Measurements from ENCODE around the gene CIP2A. TPM values are rescaled to one million over a fixed set of nuclear protein-coding genes. Genes with fewer than 3 reads are reported as not detected.

The CIP2A gene
- total RNA-seq, 1 experiment from 2014 or later, result 26.9 TPM

DNA sequence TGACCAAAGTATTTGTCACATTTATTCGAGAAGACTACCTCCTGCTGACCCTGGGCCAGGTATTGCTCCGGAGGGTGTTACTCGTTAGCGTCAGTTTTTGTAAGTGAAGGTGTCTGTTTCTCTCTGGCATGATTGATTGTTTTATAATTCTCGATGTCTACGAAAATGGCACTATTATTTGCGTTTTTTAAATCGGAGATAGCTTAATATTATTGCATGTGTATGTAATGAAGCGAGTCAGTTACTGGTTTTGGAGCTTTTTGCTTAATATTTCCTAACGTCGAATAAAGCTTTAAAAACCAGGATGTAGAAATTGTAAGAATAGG, 723 bp upstream of the CIP2A start:
- Mint-ChIP-seq H3K27me3 (ENCODE audit: insufficient read depth, unreplicated experiment) (no peaks in the 10 kb centered on the region), H3K4me3 (ENCODE audit: unreplicated experiment) (peak overlapping the region; percentile 88), H3K4me1 (ENCODE audit: low read depth, unreplicated experiment) (peaks cover 8% of the 10 kb centered on the region), H3K27ac (ENCODE audit: unreplicated experiment) (peak overlapping the region; percentile 98), H3K9me3 (ENCODE audit: unreplicated experiment) (no peaks in the 10 kb centered on the region), H3K36me3 (ENCODE audit: insufficient read depth, unreplicated experiment) (peaks cover 11% of the 10 kb centered on the region)
- ChIA-PET CTCF (no interaction called here), POLR2A (interaction anchor here (1.2 to 1.7 kb wide), 4 partner anchors 13 to 37 kb away, joined by 3 to 12 read pairs (median 4); no protein-coding TSS in a partner anchor)
- Histone ChIP-seq H3K4me3 (ENCODE audit: low read depth, low read length) (peak overlapping the region; percentile 95), H3K4me1 (no peaks in the 10 kb centered on the region), H3K36me3 (ENCODE audit: control insufficient read depth, insufficient read depth, low read length) (no peaks in the 10 kb centered on the region), H3K27me3 (replicated peaks; ENCODE audit: control insufficient read depth, insufficient read depth, low read length) (no peaks in the 10 kb centered on the region), H3K9me3 (no peaks in the 10 kb centered on the region)
- TF ChIP-seq, protein P1, sequence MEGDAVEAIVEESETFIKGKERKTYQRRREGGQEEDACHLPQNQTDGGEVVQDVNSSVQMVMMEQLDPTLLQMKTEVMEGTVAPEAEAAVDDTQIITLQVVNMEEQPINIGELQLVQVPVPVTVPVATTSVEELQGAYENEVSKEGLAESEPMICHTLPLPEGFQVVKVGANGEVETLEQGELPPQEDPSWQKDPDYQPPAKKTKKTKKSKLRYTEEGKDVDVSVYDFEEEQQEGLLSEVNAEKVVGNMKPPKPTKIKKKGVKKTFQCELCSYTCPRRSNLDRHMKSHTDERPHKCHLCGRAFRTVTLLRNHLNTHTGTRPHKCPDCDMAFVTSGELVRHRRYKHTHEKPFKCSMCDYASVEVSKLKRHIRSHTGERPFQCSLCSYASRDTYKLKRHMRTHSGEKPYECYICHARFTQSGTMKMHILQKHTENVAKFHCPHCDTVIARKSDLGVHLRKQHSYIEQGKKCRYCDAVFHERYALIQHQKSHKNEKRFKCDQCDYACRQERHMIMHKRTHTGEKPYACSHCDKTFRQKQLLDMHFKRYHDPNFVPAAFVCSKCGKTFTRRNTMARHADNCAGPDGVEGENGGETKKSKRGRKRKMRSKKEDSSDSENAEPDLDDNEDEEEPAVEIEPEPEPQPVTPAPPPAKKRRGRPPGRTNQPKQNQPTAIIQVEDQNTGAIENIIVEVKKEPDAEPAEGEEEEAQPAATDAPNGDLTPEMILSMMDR (IDR thresholded peaks at IDR 0.05; ENCODE audit: insufficient read depth in 1 of 2, low read depth in 1 of 2, low read length in 1 of 2, severe bottlenecking in 1 of 2, unreplicated experiment in 1 of 2), result no peak
- DNase-seq, result no peak
- BruUV-seq (replicated peaks), result TSS peak; percentile 85
- intact Hi-C loops (cut with micrococcal nuclease; ENCODE audit: unreplicated experiment), result loop anchor here (1.0 kb wide), 1 partner anchor 35 kb away; no protein-coding TSS in a partner anchor

DNA sequence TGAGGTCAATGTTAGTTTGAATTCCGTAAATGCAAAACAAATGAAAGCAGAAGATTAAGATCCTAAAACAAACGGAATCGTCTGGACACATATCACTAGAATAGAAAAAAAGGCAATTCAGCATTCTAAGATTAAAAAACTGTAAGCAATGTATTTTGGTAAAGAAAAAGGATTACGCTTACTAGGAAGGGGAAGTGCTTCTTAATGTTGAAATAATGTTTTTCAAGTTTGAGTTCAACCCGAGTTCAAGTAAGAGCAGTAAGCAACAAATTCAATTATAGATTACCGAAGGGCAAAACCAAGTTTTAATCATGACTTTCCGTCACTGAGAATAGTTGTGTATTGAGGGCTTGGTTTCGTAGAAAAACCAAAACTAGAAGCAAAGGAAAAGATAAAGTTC, 637 bp downstream of the CIP2A start:
- Mint-ChIP-seq H3K27me3 (ENCODE audit: insufficient read depth, unreplicated experiment) (no peaks in the 10 kb centered on the region), H3K9me3 (ENCODE audit: unreplicated experiment) (no peaks in the 10 kb centered on the region), H3K4me1 (ENCODE audit: low read depth, unreplicated experiment) (peaks cover 8% of the 10 kb centered on the region), H3K27ac (ENCODE audit: unreplicated experiment) (peak overlapping the region; percentile 98), H3K4me3 (ENCODE audit: unreplicated experiment) (peak overlapping the region; percentile 88), H3K36me3 (ENCODE audit: insufficient read depth, unreplicated experiment) (peaks cover 12% of the 10 kb centered on the region)
- Histone ChIP-seq H3K4me3 (ENCODE audit: low read depth, low read length) (peak overlapping the region; percentile 95), H3K36me3 (ENCODE audit: control insufficient read depth, insufficient read depth, low read length) (no peaks in the 10 kb centered on the region), H3K27me3 (replicated peaks; ENCODE audit: control insufficient read depth, insufficient read depth, low read length) (no peaks in the 10 kb centered on the region), H3K4me1 (no peaks in the 10 kb centered on the region), H3K9me3 (no peaks in the 10 kb centered on the region)
- BruUV-seq (replicated peaks), result no TSS peak
- intact Hi-C loops (cut with micrococcal nuclease; ENCODE audit: unreplicated experiment), result no loop called here
- ChIA-PET POLR2A (interaction anchor here (0.7 to 1.7 kb wide), 4 partner anchors 14 to 352 kb away, joined by 3 to 12 read pairs (median 3); no protein-coding TSS in a partner anchor), CTCF (no interaction called here)
- no peak for DNase-seq
- TF ChIP-seq, protein P1 (IDR thresholded peaks at IDR 0.05; ENCODE audit: insufficient read depth in 1 of 2, low read depth in 1 of 2, low read length in 1 of 2, severe bottlenecking in 1 of 2, unreplicated experiment in 1 of 2), result no peak

DNA sequence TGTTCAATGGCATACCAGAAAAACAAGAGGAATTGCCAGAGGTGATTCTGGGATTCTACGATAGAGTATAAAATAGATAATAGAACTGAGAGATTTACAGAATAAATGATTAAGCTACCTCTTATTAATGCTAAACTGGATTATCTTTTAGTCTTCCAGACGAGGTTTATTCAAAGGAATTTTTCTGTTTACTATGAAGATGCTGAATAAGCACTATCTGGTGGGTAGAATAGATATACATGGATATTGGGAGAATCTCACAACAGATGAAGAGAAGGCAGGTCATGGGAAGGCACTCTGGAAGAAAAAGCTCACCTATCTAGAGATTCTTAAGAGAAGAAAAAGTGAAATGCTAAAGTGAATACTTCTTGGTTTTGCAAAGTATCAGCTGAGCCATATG, 11.2 kb downstream of the CIP2A start:
- Histone ChIP-seq H3K4me3 (ENCODE audit: low read depth, low read length) (no peak overlapping the region), H3K27me3 (replicated peaks; ENCODE audit: control insufficient read depth, insufficient read depth, low read length) (no peaks in the 10 kb centered on the region), H3K4me1 (no peaks in the 10 kb centered on the region), H3K9me3 (peaks cover 3% of the 10 kb centered on the region; the same call in 1 of the 2 replicates), H3K36me3 (ENCODE audit: control insufficient read depth, insufficient read depth, low read length) (peaks cover 3% of the 10 kb centered on the region; the same call in 1 of the 2 replicates)
- Mint-ChIP-seq H3K36me3 (ENCODE audit: insufficient read depth, unreplicated experiment) (peaks cover 31% of the 10 kb centered on the region), H3K9me3 (ENCODE audit: unreplicated experiment) (no peaks in the 10 kb centered on the region), H3K27me3 (ENCODE audit: insufficient read depth, unreplicated experiment) (no peaks in the 10 kb centered on the region), H3K4me3 (ENCODE audit: unreplicated experiment) (no peak overlapping the region), H3K27ac (ENCODE audit: unreplicated experiment) (no peak overlapping the region), H3K4me1 (ENCODE audit: low read depth, unreplicated experiment) (no peaks in the 10 kb centered on the region)
- POLR2A ChIA-PET, result no interaction called here
- DNase-seq, result no peak
- intact Hi-C loops (cut with micrococcal nuclease; ENCODE audit: unreplicated experiment), result no loop called here
- CTCF ChIA-PET, result no interaction called here
- BruUV-seq (replicated peaks), result no TSS peak
- TF ChIP-seq, protein P1 (IDR thresholded peaks at IDR 0.05; ENCODE audit: insufficient read depth in 1 of 2, low read depth in 1 of 2, low read length in 1 of 2, severe bottlenecking in 1 of 2, unreplicated experiment in 1 of 2), result no peak

Data from Caco-2 (cell line).